Osteoblast (primary cell): ENCODE data around the gene GNRHR. TPM values are rescaled to one million over a fixed set of nuclear protein-coding genes. Genes with fewer than 3 reads are reported as not detected.
"Not testable (repeated sequence)": the region's sequence is repeated elsewhere in the genome, so short reads cannot be mapped to it uniquely, and the experiment has no call there.

Experiments used
- DNase-seq: peaks from one replicate; pipeline ENCODE4 v3.0.0; 2011; ENCODE audit warnings: low spot score, mixed read lengths; ENCODE audit not compliant: insufficient read length; ENCODE audit errors: missing footprints
- H2AFZ ChIP-seq: 2 replicates; pipeline ENCODE4 v1.6.0; 2011; ENCODE audit warnings: mild to moderate bottlenecking, low read length
- H3K27ac ChIP-seq: 2 replicates; pipeline ENCODE4 v1.5.1; 2011; ENCODE audit warnings: mild to moderate bottlenecking, low read depth, low read length, moderate library complexity
- H3K27me3 ChIP-seq: 2 replicates; pipeline ENCODE4 v1.6.0; 2012; ENCODE audit warnings: mild to moderate bottlenecking, control low read depth, inconsistent platforms, low read length, moderate library complexity; ENCODE audit not compliant: insufficient read depth
- H3K36me3 ChIP-seq: 2 replicates; pipeline ENCODE4 v1.5.1; 2011; ENCODE audit warnings: mild to moderate bottlenecking, low read length, control low read depth, moderate library complexity; ENCODE audit not compliant: insufficient read depth
- H3K4me1 ChIP-seq: 2 replicates; pipeline ENCODE4 v1.5.1; 2011; ENCODE audit warnings: mild to moderate bottlenecking, low read length, control low read depth, moderate library complexity; ENCODE audit not compliant: insufficient read depth
- H3K4me2 ChIP-seq: 2 replicates; pipeline ENCODE4 v1.6.0; 2011; ENCODE audit warnings: mild to moderate bottlenecking, low read length; ENCODE audit not compliant: insufficient read depth
- H3K4me3 ChIP-seq: fragments of 200-600 bp; sonication (generic); 3 replicates; pipeline ENCODE4 v1.5.1; 2012; ENCODE audit warnings: mild to moderate bottlenecking, low read length, inconsistent platforms; ENCODE audit not compliant: insufficient read depth
- H3K79me2 ChIP-seq: 2 replicates; pipeline ENCODE4 v1.6.0; 2012; ENCODE audit warnings: mild to moderate bottlenecking, low read length, control low read depth, inconsistent platforms; ENCODE audit not compliant: insufficient read depth
- H3K9me3 ChIP-seq: 2 replicates; pipeline ENCODE4 v1.5.1; 2011; ENCODE audit warnings: low read depth, low read length, control low read depth
- H4K20me1 ChIP-seq: 2 replicates; pipeline ENCODE4 v1.6.0; 2012; ENCODE audit warnings: mild to moderate bottlenecking, low read length, control low read depth; ENCODE audit not compliant: insufficient read depth
- CTCF ChIP-seq: IDR thresholded peaks from 2 replicates; pipeline ENCODE4 v1.5.1; 2011; ENCODE audit warnings: mild to moderate bottlenecking, low read depth, low read length, moderate library complexity; ENCODE audit errors: extremely low read depth
- total RNA-seq: library from RNA; depleted of rRNA; stranded (reverse); fragments of >200 nt; gene quantifications from 2 replicates; pipeline ENCODE4 v1.2.3, GENCODE V29; 2012

The GNRHR gene
- total RNA-seq, 1 donor = not detected

- peaks cover 26% of the 10 kb centered on the region for H3K79me2 ChIP-seq
- no peaks in the 10 kb centered on the region for H3K36me3 ChIP-seq
- TF ChIP-seq CTCF = no peak
- no peaks in the 10 kb centered on the region for H3K27me3 ChIP-seq
- no peak overlapping the region for H3K27ac ChIP-seq
- H4K20me1 ChIP-seq = peaks cover 6% of the 10 kb centered on the region
- H3K9me3 ChIP-seq = no peaks in the 10 kb centered on the region
- H2AFZ ChIP-seq = no peak overlapping the region
- H3K4me1 ChIP-seq = peaks cover 12% of the 10 kb centered on the region
- DNase-seq = no peak
- H3K4me3 ChIP-seq = no peak overlapping the region
- H3K4me2 ChIP-seq = no peak overlapping the region
Observed at GRCh38 chr4:67712000-67712625, 42.1 kb downstream of the GNRHR start.

DNA sequence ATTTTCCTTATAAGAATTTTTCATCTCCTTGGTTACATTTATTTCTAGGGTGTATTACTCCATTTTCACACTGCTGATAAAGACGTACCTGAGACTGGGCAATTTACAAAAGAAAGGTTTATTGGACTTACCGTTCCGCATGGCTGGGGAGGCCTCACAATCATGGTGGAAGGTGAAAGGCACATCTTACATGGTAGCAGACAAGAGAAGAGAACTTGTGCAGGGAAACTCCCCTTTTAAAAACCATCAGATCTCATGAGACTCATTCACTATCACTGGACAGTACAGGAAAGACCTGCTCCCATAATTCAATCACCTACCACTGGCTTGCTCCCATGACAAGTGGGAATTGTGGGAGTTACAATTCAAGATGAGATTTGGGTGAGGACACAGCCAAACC, 47.5 kb downstream of the GNRHR start:
- not testable (repeated sequence) for H2AFZ ChIP-seq, H4K20me1 ChIP-seq, H3K4me2 ChIP-seq, H3K36me3 ChIP-seq, H3K27me3 ChIP-seq, H3K4me3 ChIP-seq, H3K9me3 ChIP-seq, H3K27ac ChIP-seq, H3K4me1 ChIP-seq, DNase-seq
- peaks cover 48% of the 10 kb centered on the region for H3K79me2 ChIP-seq

DNA sequence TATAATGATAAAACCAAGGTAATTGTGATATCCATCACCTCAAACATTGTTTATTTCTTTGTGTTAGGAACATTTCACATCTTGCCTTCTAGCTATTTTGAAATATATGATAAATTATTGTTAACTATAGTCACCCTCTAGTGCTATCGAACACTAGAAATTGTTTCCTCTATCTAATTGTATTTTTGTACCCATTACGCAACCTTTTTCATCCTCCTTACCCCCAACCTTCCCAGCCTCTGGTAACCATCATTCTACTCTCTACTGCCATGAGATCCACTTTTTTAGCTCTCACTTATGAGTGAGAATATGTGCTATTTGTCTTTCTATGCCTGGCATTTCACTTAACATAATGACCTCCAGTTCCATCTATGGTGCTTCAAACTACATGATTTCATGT, 49.3 kb downstream of the GNRHR start:
- no peak for TF ChIP-seq CTCF
- H3K27ac ChIP-seq = no peak overlapping the region
- no peaks in the 10 kb centered on the region for H4K20me1 ChIP-seq
- no peaks in the 10 kb centered on the region for H3K27me3 ChIP-seq
- no peak for DNase-seq
- H3K4me1 ChIP-seq = peaks cover 12% of the 10 kb centered on the region
- no peak overlapping the region for H2AFZ ChIP-seq
- no peak overlapping the region for H3K4me2 ChIP-seq
- no peaks in the 10 kb centered on the region for H3K9me3 ChIP-seq
- peaks cover 58% of the 10 kb centered on the region for H3K79me2 ChIP-seq
- no peaks in the 10 kb centered on the region for H3K36me3 ChIP-seq
- H3K4me3 ChIP-seq = no peak overlapping the region

DNA sequence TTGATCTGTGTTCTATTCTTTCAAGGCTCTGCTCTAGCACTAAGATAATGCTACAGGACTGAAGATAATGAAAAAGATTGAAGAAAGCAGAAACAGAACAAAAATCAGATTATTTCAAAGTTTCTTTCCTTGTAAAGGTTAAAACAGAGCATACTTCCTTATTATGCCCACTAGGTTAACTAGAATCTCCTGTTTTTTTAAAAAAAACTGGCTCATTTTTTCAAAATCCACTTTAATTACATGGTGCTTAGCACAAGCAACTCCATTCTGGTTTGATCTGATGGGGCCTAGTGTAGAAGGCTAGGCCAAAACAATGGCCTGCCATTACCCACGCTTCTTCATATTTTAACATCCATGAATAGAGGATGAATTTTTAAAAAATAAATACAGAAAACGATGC, 52.0 kb downstream of the GNRHR start:
- peak overlapping the region; percentile 96 for H3K4me2 ChIP-seq
- no peaks in the 10 kb centered on the region for H3K27me3 ChIP-seq
- H3K4me1 ChIP-seq = peaks cover 14% of the 10 kb centered on the region
- peak overlapping the region; percentile 96 for H3K4me3 ChIP-seq
- no peak for TF ChIP-seq CTCF
- no peaks in the 10 kb centered on the region for H3K9me3 ChIP-seq
- H3K36me3 ChIP-seq = no peaks in the 10 kb centered on the region
- DNase-seq = no peak
- peak overlapping the region; percentile 66 for H3K27ac ChIP-seq
- H4K20me1 ChIP-seq = no peaks in the 10 kb centered on the region
- H2AFZ ChIP-seq = peak overlapping the region; percentile 56
- peaks cover 69% of the 10 kb centered on the region for H3K79me2 ChIP-seq
